CD4-positive, alpha-beta T cell (primary cell): ENCODE measurements around the gene TOMT. TPM values are rescaled to one million over a fixed set of nuclear protein-coding genes. Genes with fewer than 3 reads are reported as not detected.

Experiments
- ATAC-seq: fragments of 200-7000 bp; cut with Tn5 transposase; one replicate; pipeline ENCODE4 v1.10.0; 2022; ENCODE audit warnings: mild to moderate bottlenecking; ENCODE audit not compliant: poor library complexity
- CTCF ChIA-PET: fragments of 350-600 bp; sonication (Branson Sonifier 250); formaldehyde crosslinking; loops from one replicate; lab custom pipeline; 2021; ENCODE audit warnings: antibody characterized with exemption, inconsistent platforms; lab: Charles Lee
- POLR2A ChIA-PET: fragments of 350-600 bp; sonication (Branson Sonifier 250); formaldehyde crosslinking; loops from one replicate; lab custom pipeline; 2021; ENCODE audit warnings: antibody characterized with exemption, inconsistent platforms; lab: Charles Lee
- DNase-seq, 14 experiments: peaks; one replicate each; pipeline ENCODE4 v3.0.0-alpha.2; 2013 to 2020; ENCODE audit warnings: mixed read lengths in 2 of 14
- H3K27ac ChIP-seq, 2 donors: one replicate each; pipeline versions ENCODE4 v1.5.1 to v1.7.0; 2013; ENCODE audit warnings: low read length in 2 of 2, low read depth in 1 of 2, mild to moderate bottlenecking in 1 of 2
- H3K27me3 ChIP-seq, 2 experiments: 1 replicate in 1 of 2; 2 replicates in 1 of 2; pipeline versions ENCODE4 v1.6.1 to v1.7.0; 2013; ENCODE audit warnings: low read length in 2 of 2, control low read depth in 1 of 2, mild to moderate bottlenecking in 1 of 2, moderate library complexity in 1 of 2; ENCODE audit not compliant: insufficient read depth in 2 of 2, control insufficient read depth in 1 of 2
- H3K36me3 ChIP-seq: one replicate; pipeline ENCODE4 v1.6.1; 2013; ENCODE audit warnings: low read length, control low read depth; ENCODE audit not compliant: insufficient read depth
- H3K4me1 ChIP-seq: one replicate; pipeline ENCODE4 v1.6.1; 2013; ENCODE audit warnings: low read length, control low read depth; ENCODE audit not compliant: insufficient read depth
- H3K4me3 ChIP-seq: one replicate; pipeline ENCODE4 v1.5.1; 2013; ENCODE audit warnings: mild to moderate bottlenecking, low read length, moderate library complexity
- H3K9me3 ChIP-seq, 2 experiments: 1 replicate in 1 of 2; 2 replicates in 1 of 2; pipeline versions ENCODE4 v1.6.1 to v1.7.0; 2013; ENCODE audit warnings: low read length in 2 of 2, mild to moderate bottlenecking in 2 of 2, control low read depth in 1 of 2, moderate library complexity in 1 of 2; ENCODE audit not compliant: control insufficient read depth in 1 of 2, insufficient read depth in 1 of 2
- H3K27ac Mint-ChIP-seq: one replicate; pipeline ENCODE4 v1.8.0; 2020; ENCODE audit warnings: mixed read lengths
- H3K27me3 Mint-ChIP-seq: one replicate; pipeline ENCODE4 v1.8.0; 2021; ENCODE audit warnings: mixed read lengths
- H3K36me3 Mint-ChIP-seq: one replicate; pipeline ENCODE4 v1.8.0; 2021; ENCODE audit warnings: low read depth, mixed read lengths
- H3K4me1 Mint-ChIP-seq: one replicate; pipeline ENCODE4 v1.8.0; 2021; ENCODE audit warnings: low read depth, mixed read lengths
- H3K4me3 Mint-ChIP-seq: one replicate; pipeline ENCODE4 v1.8.0; 2020; ENCODE audit warnings: mild to moderate bottlenecking, mixed read lengths
- H3K9me3 Mint-ChIP-seq: one replicate; pipeline ENCODE4 v1.8.0; 2020; ENCODE audit warnings: mixed read lengths
- intact Hi-C, 2 experiments: fragments of 100-400 bp; cut with DNase I in 1 of 2; cut with micrococcal nuclease in 1 of 2; formaldehyde crosslinking; loops; one replicate each; pipeline versions ENCODE4 v1.15.1 to v1.9.0; 2023 to 2025; cut with DNase I, micrococcal nuclease
- total RNA-seq, 174 experiments: library from RNA in 2 of 174; stranded (reverse) in 2 of 174; gene quantifications; one replicate each; pipeline ENCODE4 v1.2.3 and lab custom pipeline; 2021 to 2026
- TF ChIP-seq, protein P1 (sequence below): fragments of 200-600 bp; IDR thresholded peaks from one replicate; pipeline ENCODE4 v1.8.0; 2022; ENCODE audit warnings: antibody characterized with exemption, mild to moderate bottlenecking

TOMT gene
- total RNA-seq, 2 experiments from 2014 or later, result not detected

DNA sequence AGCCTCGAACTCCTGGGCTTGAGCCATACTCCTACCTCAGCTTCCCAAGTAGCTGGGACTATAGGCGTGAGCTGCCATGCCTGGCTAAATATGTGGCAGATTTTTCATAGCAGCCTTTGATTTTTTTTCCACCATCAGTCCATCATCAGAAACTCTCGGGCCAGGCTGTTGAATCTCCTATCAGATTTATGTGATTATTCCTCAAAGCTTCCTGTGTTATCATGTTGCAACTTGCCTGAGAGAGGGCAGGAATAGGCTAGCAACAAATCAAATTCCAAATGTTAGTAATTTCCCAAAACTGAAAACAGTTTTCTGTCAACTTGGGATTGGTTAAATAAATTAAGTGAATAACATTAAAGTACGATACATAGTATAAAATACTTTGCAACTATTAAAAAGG is 21.6 kb upstream of the TOMT start:
- peaks cover 17% of the 10 kb centered on the region for H3K36me3 ChIP-seq
- Mint-ChIP-seq H3K4me1 (peaks cover 30% of the 10 kb centered on the region), H3K36me3 (peaks cover 21% of the 10 kb centered on the region), H3K27ac (peak overlapping the region; percentile 88), H3K27me3 (no peaks in the 10 kb centered on the region), H3K4me3 (no peak overlapping the region), H3K9me3 (no peaks in the 10 kb centered on the region)
- TF ChIP-seq, protein P1, sequence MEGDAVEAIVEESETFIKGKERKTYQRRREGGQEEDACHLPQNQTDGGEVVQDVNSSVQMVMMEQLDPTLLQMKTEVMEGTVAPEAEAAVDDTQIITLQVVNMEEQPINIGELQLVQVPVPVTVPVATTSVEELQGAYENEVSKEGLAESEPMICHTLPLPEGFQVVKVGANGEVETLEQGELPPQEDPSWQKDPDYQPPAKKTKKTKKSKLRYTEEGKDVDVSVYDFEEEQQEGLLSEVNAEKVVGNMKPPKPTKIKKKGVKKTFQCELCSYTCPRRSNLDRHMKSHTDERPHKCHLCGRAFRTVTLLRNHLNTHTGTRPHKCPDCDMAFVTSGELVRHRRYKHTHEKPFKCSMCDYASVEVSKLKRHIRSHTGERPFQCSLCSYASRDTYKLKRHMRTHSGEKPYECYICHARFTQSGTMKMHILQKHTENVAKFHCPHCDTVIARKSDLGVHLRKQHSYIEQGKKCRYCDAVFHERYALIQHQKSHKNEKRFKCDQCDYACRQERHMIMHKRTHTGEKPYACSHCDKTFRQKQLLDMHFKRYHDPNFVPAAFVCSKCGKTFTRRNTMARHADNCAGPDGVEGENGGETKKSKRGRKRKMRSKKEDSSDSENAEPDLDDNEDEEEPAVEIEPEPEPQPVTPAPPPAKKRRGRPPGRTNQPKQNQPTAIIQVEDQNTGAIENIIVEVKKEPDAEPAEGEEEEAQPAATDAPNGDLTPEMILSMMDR, result no peak
- H3K27me3 ChIP-seq, result no peaks in the 10 kb centered on the region
- intact Hi-C loops, result no loop called here
- peaks cover 28% of the 10 kb centered on the region for H3K4me1 ChIP-seq
- no peaks in the 10 kb centered on the region for H3K9me3 ChIP-seq
- ATAC-seq, result no peak
- POLR2A ChIA-PET, result interaction anchor here (0.9 kb wide), 1 partner anchor 44 kb away, joined by 3 read pairs; no protein-coding TSS in a partner anchor
- H3K4me3 ChIP-seq, result no peak overlapping the region
- DNase-seq, result no peak
- CTCF ChIA-PET, result interaction anchor here (0.7 to 3.4 kb wide), 2 partner anchors 59 to 154 kb away, joined by 4 to 31 read pairs; no protein-coding TSS in a partner anchor
- no peak overlapping the region for H3K27ac ChIP-seq

DNA sequence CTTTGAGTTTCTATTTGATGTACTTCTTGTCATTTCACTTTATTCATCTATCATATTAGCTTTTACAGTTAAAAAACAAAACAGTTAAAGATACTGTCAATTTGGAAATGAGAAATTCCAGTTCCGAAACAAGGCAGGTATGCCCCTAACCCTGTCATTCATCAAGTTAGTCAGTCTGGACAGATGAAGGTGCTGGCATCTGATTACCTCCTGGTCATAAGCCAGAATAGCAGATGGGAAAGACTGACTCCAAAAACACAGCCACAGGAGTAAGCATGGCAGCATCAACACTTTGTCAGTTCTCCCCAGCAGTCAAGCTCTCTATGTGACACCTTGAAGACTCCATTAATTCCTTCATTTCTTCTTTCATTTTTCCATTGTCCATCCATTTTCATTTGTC is 20.8 kb upstream of the TOMT start:
- H3K4me3 ChIP-seq, result no peak overlapping the region
- no peaks in the 10 kb centered on the region for H3K27me3 Mint-ChIP-seq
- H3K27ac ChIP-seq, result no peak overlapping the region
- ChIA-PET CTCF (interaction anchor here (1.9 to 3.4 kb wide), 2 partner anchors 59 to 60 kb away, joined by 4 to 31 read pairs; no protein-coding TSS in a partner anchor), POLR2A (interaction anchor here (0.6 to 0.9 kb wide), 5 partner anchors 28 to 1328 kb away, joined by 3 to 4 read pairs (median 3); no protein-coding TSS in a partner anchor)
- DNase-seq, result no peak
- no peak overlapping the region for H3K27ac Mint-ChIP-seq
- TF ChIP-seq, protein P1, result no peak
- H3K9me3 Mint-ChIP-seq, result no peaks in the 10 kb centered on the region
- H3K27me3 ChIP-seq, result no peaks in the 10 kb centered on the region
- intact Hi-C loops, result no loop called here
- H3K4me1 Mint-ChIP-seq, result peaks cover 25% of the 10 kb centered on the region
- H3K9me3 ChIP-seq, result no peaks in the 10 kb centered on the region
- peaks cover 19% of the 10 kb centered on the region for H3K4me1 ChIP-seq
- H3K4me3 Mint-ChIP-seq, result no peak overlapping the region
- peaks cover 25% of the 10 kb centered on the region for H3K36me3 Mint-ChIP-seq
- H3K36me3 ChIP-seq, result peaks cover 25% of the 10 kb centered on the region
- no peak for ATAC-seq

DNA sequence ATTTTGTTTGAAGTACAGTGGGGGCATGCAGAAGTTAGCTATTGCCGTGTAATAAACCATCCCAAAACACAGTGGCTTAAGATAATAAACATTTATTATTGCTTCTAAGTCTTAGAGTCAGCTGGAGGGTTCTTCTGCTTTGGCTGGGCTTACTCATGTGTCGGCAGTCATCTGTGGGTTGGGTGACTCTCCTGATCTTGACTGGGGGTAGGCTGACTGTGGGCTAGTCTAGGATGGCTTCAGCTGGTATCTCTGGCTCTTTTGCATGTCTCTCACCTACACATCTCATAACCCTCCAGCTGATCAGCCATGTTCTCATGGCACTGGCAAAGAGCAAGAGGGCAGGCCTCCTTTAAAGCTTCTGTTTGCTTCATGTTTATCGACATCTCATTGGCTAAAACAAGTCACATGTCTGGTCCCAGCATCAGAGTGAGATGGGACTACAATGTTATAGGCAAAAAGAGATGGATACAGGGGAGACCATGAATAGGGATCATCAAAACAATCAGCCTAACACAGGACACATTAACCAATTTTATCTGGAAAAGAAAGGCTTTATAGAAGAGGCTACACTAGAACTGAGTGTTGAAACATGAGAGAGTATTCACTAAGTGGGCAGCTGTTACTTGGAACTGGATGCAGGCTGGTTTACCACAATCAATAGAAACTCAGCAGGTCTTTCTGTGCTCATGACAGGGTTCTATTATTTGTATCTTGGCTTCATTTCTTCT is 19.9 kb upstream of the TOMT start:
- H3K27ac Mint-ChIP-seq, result peak overlapping the region; percentile 50
- CTCF ChIA-PET, result interaction anchor here (0.8 to 3.4 kb wide), 5 partner anchors 53 to 108 kb away, joined by 3 to 31 read pairs (median 4); no protein-coding TSS in a partner anchor
- Histone ChIP-seq H3K9me3 (no peaks in the 10 kb centered on the region), H3K27ac (no peak overlapping the region), H3K36me3 (peaks cover 32% of the 10 kb centered on the region), H3K27me3 (no peaks in the 10 kb centered on the region), H3K4me3 (no peak overlapping the region), H3K4me1 (peaks cover 15% of the 10 kb centered on the region)
- no peak overlapping the region for H3K4me3 Mint-ChIP-seq
- H3K4me1 Mint-ChIP-seq, result peaks cover 17% of the 10 kb centered on the region
- TF ChIP-seq, protein P1, result no peak
- H3K36me3 Mint-ChIP-seq, result peaks cover 20% of the 10 kb centered on the region
- ATAC-seq, result no peak
- POLR2A ChIA-PET, result interaction anchor here (0.8 to 2.5 kb wide), 4 partner anchors 27 to 60 kb away, joined by 3 to 10 read pairs (median 3); no protein-coding TSS in a partner anchor
- H3K9me3 Mint-ChIP-seq, result no peaks in the 10 kb centered on the region
- no peaks in the 10 kb centered on the region for H3K27me3 Mint-ChIP-seq
- no peak for DNase-seq
- intact Hi-C loops, result no loop called here
